Thymus (tissue), 11 donors: ENCODE results near the gene ZSCAN21. TPM values are rescaled to one million over a fixed set of nuclear protein-coding genes. Genes with fewer than 3 reads are reported as not detected.

Experiments used
- DNase-seq, 9 donors: peaks; one replicate each; pipeline ENCODE4 v3.0.0-alpha.2; 2013; ENCODE audit warnings: low spot score in 9 of 9, low read depth in 6 of 9, missing footprints in 1 of 9
- H3K27ac ChIP-seq, 2 donors: one replicate each; pipeline ENCODE4 v1.5.1; 2013; ENCODE audit warnings: control low read depth in 1 of 2, low read depth in 1 of 2, low read length in 1 of 2, mild to moderate bottlenecking in 1 of 2, moderate library complexity in 1 of 2
- H3K27me3 ChIP-seq, 2 donors: one replicate each; pipeline ENCODE4 v1.5.1; 2013; ENCODE audit warnings: low read length in 1 of 2; ENCODE audit not compliant: control insufficient read depth in 2 of 2, insufficient read depth in 1 of 2
- H3K36me3 ChIP-seq, 2 donors: one replicate each; pipeline ENCODE4 v1.5.1; 2013; ENCODE audit warnings: low read length in 1 of 2, mild to moderate bottlenecking in 1 of 2, moderate library complexity in 1 of 2; ENCODE audit not compliant: control insufficient read depth in 2 of 2, insufficient read depth in 2 of 2
- H3K4me1 ChIP-seq, 2 donors: one replicate each; pipeline ENCODE4 v1.5.1; 2013; ENCODE audit warnings: low read length in 2 of 2; ENCODE audit not compliant: control insufficient read depth in 2 of 2, insufficient read depth in 2 of 2
- H3K4me3 ChIP-seq, 2 donors: one replicate each; pipeline ENCODE4 v1.5.1; 2013; ENCODE audit warnings: low read length in 2 of 2, control low read depth in 1 of 2, mild to moderate bottlenecking in 1 of 2
- H3K9me3 ChIP-seq, 2 donors: one replicate each; pipeline ENCODE4 v1.5.1; 2013; ENCODE audit warnings: low read length in 1 of 2, mild to moderate bottlenecking in 1 of 2; ENCODE audit not compliant: control insufficient read depth in 2 of 2, insufficient read depth in 1 of 2
- WGBS: extraction: QIAGEN DNeasy Blood & Tissue Kit; methylation state at CpG from one replicate; pipeline ENCODE4 v1.1.7; 2013; 5-methylcytosine and 5-hydroxymethylcytosine counted together
- polyA plus RNA-seq: library from polyadenylated mRNA; stranded (reverse); fragments of 200-250 nt; gene quantifications from one replicate; pipeline ENCODE4 v1.2.3, GENCODE V29; 2013
- total RNA-seq: library from RNA; stranded (reverse); fragments of 120-200 nt; gene quantifications from one replicate; pipeline ENCODE4 v1.2.4, GENCODE V29; 2013
- donor health status: healthy.

Gene ZSCAN21
- total and polyA plus RNA-seq, 2 donors, result 8.3 to 10.8 TPM

- peaks cover 9 to 31% of the 10 kb centered on the region in 2 donors for H3K4me1 ChIP-seq
- H3K36me3 ChIP-seq, result peaks cover 55 to 70% of the 10 kb centered on the region in 2 donors
- H3K4me3 ChIP-seq, result no peak overlapping the region
- H3K27me3 ChIP-seq, result no peaks in the 10 kb centered on the region
- peaks cover 0 to 12% of the 10 kb centered on the region in 2 donors for H3K9me3 ChIP-seq
- WGBS, result 97% methylated on average over 10 of the region's 10 CpGs
- no peak for DNase-seq
- H3K27ac ChIP-seq, result peak overlapping the region; percentile 52 to 68
These were observed 49.3 kb downstream of the ZSCAN21 start for GRCh38 chr7:100098913-100099312.

GRCh38 chr7:100099452-100099851 is 49.9 kb downstream of the ZSCAN21 start:
- H3K4me3 ChIP-seq, result peak overlapping the region; percentile 64 to 91
- no peaks in the 10 kb centered on the region for H3K27me3 ChIP-seq
- H3K27ac ChIP-seq, result peak overlapping the region; percentile 52 to 68
- H3K9me3 ChIP-seq, result peaks cover 0 to 12% of the 10 kb centered on the region in 2 donors
- peaks cover 9 to 31% of the 10 kb centered on the region in 2 donors for H3K4me1 ChIP-seq
- WGBS, result 84% methylated on average over 12 of the region's 12 CpGs
- peak in 1 of 9 donors; percentile 34 for DNase-seq
- H3K36me3 ChIP-seq, result peaks cover 55 to 68% of the 10 kb centered on the region in 2 donors

DNA sequence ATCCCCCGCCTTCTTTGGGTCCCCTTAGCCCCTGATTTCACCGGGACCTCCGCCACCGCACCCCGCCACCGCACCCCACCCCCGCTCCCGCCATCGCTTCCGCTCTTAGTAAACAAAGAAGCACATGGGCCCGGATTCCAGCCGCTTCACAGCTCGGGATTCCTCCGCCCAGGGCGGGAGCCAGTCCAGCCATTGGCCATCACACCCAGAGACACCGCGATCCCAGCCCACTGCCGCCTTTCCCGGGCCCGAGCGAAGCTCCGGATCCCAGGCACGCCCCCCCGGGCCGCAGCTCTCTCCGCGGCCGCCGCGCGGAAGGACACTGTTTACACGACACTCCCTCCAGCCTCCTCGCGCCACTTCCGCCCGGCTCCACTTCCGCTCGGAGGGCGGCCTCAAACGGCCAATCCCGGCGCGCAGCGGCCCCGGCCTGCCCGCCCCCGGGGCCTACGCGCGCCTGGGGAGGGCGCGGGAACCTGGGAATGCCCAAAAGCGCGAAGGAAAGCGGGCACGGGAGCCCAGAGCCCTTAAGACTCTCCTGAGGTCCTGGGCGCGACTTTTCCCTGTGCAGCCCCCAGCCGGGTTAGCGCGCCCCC is 50.9 kb downstream of the ZSCAN21 start:
- Histone ChIP-seq H3K36me3 (peaks cover 54 to 65% of the 10 kb centered on the region in 2 donors), H3K27me3 (no peaks in the 10 kb centered on the region), H3K27ac (peak overlapping the region; percentile 43 to 90), H3K4me1 (peaks cover 9 to 31% of the 10 kb centered on the region in 2 donors), H3K4me3 (peak overlapping the region; percentile 64 to 91), H3K9me3 (peaks cover 0 to 12% of the 10 kb centered on the region in 2 donors)
- DNase-seq, result peak in 8 of 9 donors; percentile 68 to 97 (median 91)
- WGBS, result under 1% methylated on average over 61 of the region's 61 CpGs

DNA sequence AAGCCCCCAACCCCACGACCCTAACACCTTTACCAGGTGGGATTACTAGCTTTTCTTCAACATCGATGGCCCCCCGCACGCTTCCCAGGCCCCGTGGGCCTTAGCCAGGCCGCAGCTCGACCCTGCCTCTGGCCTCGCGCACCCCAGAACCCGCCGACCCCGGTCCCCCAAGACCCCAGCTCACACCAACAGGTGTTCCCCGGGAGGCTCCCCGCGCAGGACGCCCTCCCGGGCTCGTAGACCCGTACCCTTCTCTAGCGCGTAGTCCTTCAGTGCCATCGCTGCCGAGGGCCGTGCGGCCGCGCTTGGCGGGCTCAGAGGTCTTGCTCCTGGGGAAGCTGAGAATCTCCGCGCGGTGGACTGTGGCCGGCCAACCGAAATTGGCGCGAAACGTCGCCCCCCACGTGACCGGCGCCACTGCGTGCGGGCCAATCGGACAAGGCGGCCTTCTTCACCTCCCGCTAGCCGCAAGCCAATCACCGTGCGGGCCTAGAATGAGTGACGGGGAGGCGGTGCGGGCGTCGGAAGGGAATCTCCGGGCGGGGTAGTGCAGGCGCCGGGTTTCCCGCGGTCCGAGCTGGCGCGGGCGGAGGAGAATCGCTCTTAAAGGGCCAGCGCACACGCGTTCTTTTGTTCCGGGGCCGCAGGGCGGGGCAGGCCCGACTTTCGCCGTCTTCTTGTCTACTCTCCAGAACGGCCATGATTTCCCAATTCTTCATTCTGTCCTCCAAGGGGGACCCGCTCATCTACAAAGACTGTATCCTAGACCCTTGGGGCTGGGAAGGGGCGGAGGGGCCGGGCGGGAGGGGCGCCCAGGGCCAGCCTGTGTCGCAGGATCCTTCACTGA is 51.7 kb downstream of the ZSCAN21 start, which contains the start of the genes AP4M1 and MCM7:
Gene AP4M1 (plus strand): TSS at position 628 of the 847 bp plus-strand sequence. CDS start 72 bp downstream, at position 700.
Gene MCM7 (minus strand): TSS at position 382 of the 847 bp plus-strand sequence. CDS start 103 bp downstream, at position 279.
- peaks cover 54 to 64% of the 10 kb centered on the region in 2 donors for H3K36me3 ChIP-seq
- WGBS, result under 1% methylated on average over 80 of the region's 80 CpGs
- peak; percentile 86 to 98 (median 92) for DNase-seq

DNA sequence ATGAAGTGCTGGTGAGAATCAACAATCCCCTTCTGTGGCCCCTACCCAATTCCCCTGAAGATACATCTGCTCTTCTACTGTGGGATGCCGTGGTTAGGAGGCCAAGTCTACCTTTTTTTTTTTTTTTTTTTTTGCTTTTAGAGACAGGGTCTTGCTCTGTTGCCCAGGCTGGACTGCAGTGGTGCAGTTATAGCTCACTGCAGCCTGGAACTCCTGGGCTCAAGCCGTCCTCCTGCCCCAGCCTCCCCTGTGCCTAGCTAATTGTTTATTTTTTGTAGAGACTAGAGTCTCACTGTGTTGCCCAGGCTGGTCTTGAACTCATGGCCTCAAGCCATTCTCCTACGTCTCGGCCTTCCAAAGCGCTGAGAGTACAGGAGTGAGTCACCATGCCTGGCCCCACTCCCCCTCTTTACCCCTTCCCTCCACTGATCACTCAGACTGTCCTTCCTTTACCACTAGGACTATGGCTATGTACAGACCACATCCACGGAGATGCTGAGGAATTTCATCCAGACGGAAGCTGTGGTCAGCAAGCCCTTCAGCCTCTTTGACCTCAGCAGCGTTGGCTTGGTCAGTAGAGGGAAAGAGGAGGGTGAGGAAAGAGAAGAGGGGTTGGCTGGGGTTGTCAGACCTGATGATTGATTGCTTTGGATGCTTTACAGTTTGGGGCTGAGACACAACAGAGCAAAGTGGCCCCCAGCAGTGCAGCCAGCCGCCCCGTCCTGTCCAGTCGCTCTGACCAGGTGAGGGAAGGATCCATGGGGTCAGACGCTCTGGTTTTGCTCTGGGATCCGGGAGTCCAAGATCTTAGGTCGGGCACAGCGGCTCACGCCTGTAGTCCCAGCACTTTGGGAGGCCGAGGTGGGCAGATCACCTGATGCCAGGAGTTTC is 53.6 kb downstream of the ZSCAN21 start:
- no peaks in the 10 kb centered on the region for H3K27me3 ChIP-seq
- DNase-seq, result no peak
- no peak overlapping the region for H3K27ac ChIP-seq
- peaks cover 58 to 65% of the 10 kb centered on the region in 2 donors for H3K36me3 ChIP-seq
- H3K4me3 ChIP-seq, result no peak overlapping the region
- H3K9me3 ChIP-seq, result peaks cover 0 to 8% of the 10 kb centered on the region in 2 donors
- H3K4me1 ChIP-seq, result peaks cover 9 to 30% of the 10 kb centered on the region in 2 donors
- WGBS, result 98% methylated on average over 17 of the region's 17 CpGs

More for the DNA sequence above, 51.7 kb downstream of the ZSCAN21 start, which contains the start of the genes AP4M1 and MCM7:
- H3K9me3 ChIP-seq, result peaks cover 0 to 10% of the 10 kb centered on the region in 2 donors
- H3K4me3 ChIP-seq, result peak within 1 kb of the TSS; percentile 64 to 91
- peaks cover 9 to 31% of the 10 kb centered on the region in 2 donors for H3K4me1 ChIP-seq
- H3K27me3 ChIP-seq, result no peaks in the 10 kb centered on the region
- H3K27ac ChIP-seq, result peak within 1 kb of the TSS; percentile 84 to 90

DNA sequence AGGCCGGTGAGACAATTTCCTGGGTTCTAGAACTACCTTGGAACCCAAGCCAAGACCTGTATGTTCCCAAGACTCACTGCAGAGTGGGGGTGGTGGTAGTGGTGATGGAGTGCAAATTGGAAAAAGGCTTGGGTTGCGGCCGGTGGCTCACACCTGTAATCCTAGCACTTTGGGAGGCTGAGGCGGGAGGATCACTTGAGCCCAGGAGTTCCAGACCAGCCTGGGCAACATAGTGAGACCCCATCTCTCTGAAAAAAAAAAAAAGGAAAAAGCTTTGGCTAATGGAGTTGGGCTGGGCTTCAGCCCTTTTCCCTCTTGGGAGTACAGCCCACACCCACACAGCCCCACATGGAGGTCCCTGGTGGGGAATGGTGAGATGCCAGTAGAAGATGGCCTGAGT is 56.0 kb downstream of the ZSCAN21 start:
- H3K4me3 ChIP-seq, result no peak overlapping the region
- peaks cover 61 to 62% of the 10 kb centered on the region in 2 donors for H3K36me3 ChIP-seq
- H3K4me1 ChIP-seq, result peaks cover 0 to 14% of the 10 kb centered on the region in 2 donors
- 99% methylated on average over 4 of the region's 4 CpGs for WGBS
- no peaks in the 10 kb centered on the region for H3K27me3 ChIP-seq
- H3K27ac ChIP-seq, result no peak overlapping the region
- H3K9me3 ChIP-seq, result peaks cover 0 to 6% of the 10 kb centered on the region in 2 donors
- DNase-seq, result no peak

GRCh38 chr7:100106633-100107032 is 57.1 kb downstream of the ZSCAN21 start:
- Histone ChIP-seq H3K4me1 (peaks cover 0 to 14% of the 10 kb centered on the region in 2 donors), H3K27me3 (no peaks in the 10 kb centered on the region), H3K9me3 (no peaks in the 10 kb centered on the region), H3K36me3 (peaks cover 72% of the 10 kb centered on the region in 2 donors), H3K27ac (no peak overlapping the region), H3K4me3 (no peak overlapping the region)
- WGBS, result 96% methylated on average over 17 of the region's 17 CpGs
- DNase-seq, result no peak

GRCh38 chr7:100107125-100107737 is 57.7 kb downstream of the ZSCAN21 start:
- H3K27ac ChIP-seq, result no peak overlapping the region
- H3K9me3 ChIP-seq, result no peaks in the 10 kb centered on the region
- no peak for DNase-seq
- H3K36me3 ChIP-seq, result peaks cover 78% of the 10 kb centered on the region in 2 donors
- no peak overlapping the region for H3K4me3 ChIP-seq
- H3K4me1 ChIP-seq, result peaks cover 0 to 9% of the 10 kb centered on the region in 2 donors
- no peaks in the 10 kb centered on the region for H3K27me3 ChIP-seq
- WGBS, result 95% methylated on average over 25 of the region's 25 CpGs
